Measurements from ENCODE around the gene ALKBH1.

GRCh38 chr14:77667331-77667730 lies 40.5 kb downstream of the ALKBH1 start:
- TF ChIP-seq POLR2A (IDR thresholded peaks at IDR 0.05) (no peak), POLR2AphosphoS5 (IDR thresholded peaks at IDR 0.05) (no peak), EP300 (IDR thresholded peaks at IDR 0.05) (no peak)
- TF ChIP-seq, protein P1, sequence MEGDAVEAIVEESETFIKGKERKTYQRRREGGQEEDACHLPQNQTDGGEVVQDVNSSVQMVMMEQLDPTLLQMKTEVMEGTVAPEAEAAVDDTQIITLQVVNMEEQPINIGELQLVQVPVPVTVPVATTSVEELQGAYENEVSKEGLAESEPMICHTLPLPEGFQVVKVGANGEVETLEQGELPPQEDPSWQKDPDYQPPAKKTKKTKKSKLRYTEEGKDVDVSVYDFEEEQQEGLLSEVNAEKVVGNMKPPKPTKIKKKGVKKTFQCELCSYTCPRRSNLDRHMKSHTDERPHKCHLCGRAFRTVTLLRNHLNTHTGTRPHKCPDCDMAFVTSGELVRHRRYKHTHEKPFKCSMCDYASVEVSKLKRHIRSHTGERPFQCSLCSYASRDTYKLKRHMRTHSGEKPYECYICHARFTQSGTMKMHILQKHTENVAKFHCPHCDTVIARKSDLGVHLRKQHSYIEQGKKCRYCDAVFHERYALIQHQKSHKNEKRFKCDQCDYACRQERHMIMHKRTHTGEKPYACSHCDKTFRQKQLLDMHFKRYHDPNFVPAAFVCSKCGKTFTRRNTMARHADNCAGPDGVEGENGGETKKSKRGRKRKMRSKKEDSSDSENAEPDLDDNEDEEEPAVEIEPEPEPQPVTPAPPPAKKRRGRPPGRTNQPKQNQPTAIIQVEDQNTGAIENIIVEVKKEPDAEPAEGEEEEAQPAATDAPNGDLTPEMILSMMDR (IDR thresholded peaks at IDR 0.05) = no peak
